Common myeloid progenitor, CD34-positive (primary cell): ENCODE results near the gene GCK.

Experiments used
- CTCF ChIA-PET: fragments of 350-600 bp; sonication (Branson Sonifier 250); formaldehyde crosslinking; loops from one replicate; lab custom pipeline; 2021; ENCODE audit warnings: antibody characterized with exemption; lab: Charles Lee
- POLR2A ChIA-PET: fragments of 350-600 bp; sonication (Branson Sonifier 250); formaldehyde crosslinking; loops from one replicate; lab custom pipeline; 2021; ENCODE audit warnings: antibody characterized with exemption; lab: Charles Lee
- DNase-seq, 3 donors: peaks; one replicate each; pipeline versions ENCODE4 v3.0.0 to v3.0.0-alpha.2; 2013
- H3K27ac ChIP-seq, 2 experiments: 1 replicate in 1 of 2; 2 replicates in 1 of 2; pipeline ENCODE4 v1.7.0; 2013; ENCODE audit warnings: inconsistent platforms in 2 of 2, low read length in 2 of 2, mild to moderate bottlenecking in 2 of 2, low read depth in 1 of 2, moderate library complexity in 1 of 2; ENCODE audit not compliant: severe bottlenecking in 2 of 2, insufficient read depth in 1 of 2, poor library complexity in 1 of 2
- H3K27me3 ChIP-seq, 5 experiments: replicated peaks in 2 of 5; 1 replicate in 3 of 5; 2 replicates in 2 of 5; pipeline versions ENCODE4 v1.6.1 to v1.7.0; 2013; ENCODE audit warnings: low read length in 4 of 5, mild to moderate bottlenecking in 2 of 5, moderate library complexity in 2 of 5, inconsistent platforms in 1 of 5; ENCODE audit not compliant: insufficient read depth in 5 of 5, control insufficient read depth in 4 of 5
- H3K36me3 ChIP-seq, 4 experiments: 1 replicate in 2 of 4; 2 replicates in 2 of 4; pipeline versions ENCODE4 v1.6.1 to v1.7.0; 2013; ENCODE audit warnings: low read length in 3 of 4, control low read depth in 1 of 4, mild to moderate bottlenecking in 1 of 4; ENCODE audit not compliant: control insufficient read depth in 4 of 4, insufficient read depth in 4 of 4
- H3K4me1 ChIP-seq, 4 experiments: 1 replicate in 3 of 4; 2 replicates in 1 of 4; pipeline versions ENCODE4 v1.6.1 to v1.7.1; 2013; ENCODE audit warnings: low read length in 3 of 4, mild to moderate bottlenecking in 3 of 4, control low read depth in 1 of 4, inconsistent platforms in 1 of 4, moderate library complexity in 1 of 4; ENCODE audit not compliant: control insufficient read depth in 4 of 4, insufficient read depth in 4 of 4; ENCODE audit errors: control extremely low read depth in 1 of 4
- H3K4me3 ChIP-seq, 7 experiments: 1 replicate in 4 of 7; 2 replicates in 3 of 7; pipeline versions ENCODE4 v1.5.1 to v1.7.0; 2013; ENCODE audit warnings: mild to moderate bottlenecking in 7 of 7, low read length in 6 of 7, moderate library complexity in 6 of 7, inconsistent platforms in 2 of 7, low read depth in 2 of 7, control low read depth in 1 of 7; ENCODE audit not compliant: insufficient read depth in 4 of 7, control insufficient read depth in 1 of 7; ENCODE audit errors: extremely low read depth in 1 of 7
- H3K9me3 ChIP-seq, 5 experiments: 1 replicate in 4 of 5; 2 replicates in 1 of 5; pipeline versions ENCODE4 v1.6.1 to v1.7.1; 2013; ENCODE audit warnings: low read length in 4 of 5, mild to moderate bottlenecking in 2 of 5, inconsistent platforms in 1 of 5, low read depth in 1 of 5, moderate library complexity in 1 of 5; ENCODE audit not compliant: control insufficient read depth in 4 of 5, insufficient read depth in 2 of 5; ENCODE audit errors: control extremely low read depth in 1 of 5
- WGBS: methylation state at CpG from one replicate; pipeline ENCODE4 v1.1.5; 2013; ENCODE audit not compliant: insufficient coverage; 5-methylcytosine and 5-hydroxymethylcytosine counted together

The GCK gene

GRCh38 chr7:44184206-44184872 is 4.9 kb downstream of the GCK start:
- no peak for DNase-seq
- CTCF ChIA-PET, result no interaction called here
- WGBS, result 94% methylated on average over 12 of the region's 16 CpGs
- no peak overlapping the region for H3K27ac ChIP-seq
- peaks cover 0 to 8% (median 7%) of the 10 kb centered on the region in 5 experiments for H3K9me3 ChIP-seq
- peaks cover 0 to 4% (median 0%) of the 10 kb centered on the region in 5 experiments for H3K27me3 ChIP-seq
- POLR2A ChIA-PET, result no interaction called here
- no peaks in the 10 kb centered on the region for H3K4me1 ChIP-seq
- H3K36me3 ChIP-seq, result no peaks in the 10 kb centered on the region
- H3K4me3 ChIP-seq, result no peak overlapping the region

DNA sequence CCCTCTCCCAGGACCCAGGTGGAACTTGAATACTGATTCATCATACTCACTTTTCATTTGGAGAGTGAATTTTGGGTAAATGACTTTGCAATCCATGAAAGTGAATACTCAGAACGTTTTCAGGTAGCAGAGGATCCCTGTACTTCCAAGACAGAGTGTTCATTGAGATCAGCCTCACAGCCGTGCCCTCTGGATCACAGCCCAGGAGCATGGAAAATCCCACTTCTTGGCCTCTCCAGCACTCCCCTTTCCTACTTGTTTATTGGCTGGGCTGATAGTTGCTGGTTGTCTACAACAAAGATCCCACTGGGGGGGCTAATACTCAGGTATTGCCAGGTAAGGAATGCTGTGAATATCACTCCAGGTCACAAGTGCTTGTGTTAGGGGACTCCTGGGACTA is 5.9 kb downstream of the GCK start:
- no peak overlapping the region for H3K4me3 ChIP-seq
- H3K9me3 ChIP-seq, result peaks cover 0 to 8% (median 7%) of the 10 kb centered on the region in 5 experiments
- H3K27ac ChIP-seq, result no peak overlapping the region
- ChIA-PET CTCF (no interaction called here), POLR2A (no interaction called here)
- H3K4me1 ChIP-seq, result no peaks in the 10 kb centered on the region
- DNase-seq, result no peak
- WGBS, result 85% methylated on average over 2 of the region's 2 CpGs
- peaks cover 0 to 2% (median 0%) of the 10 kb centered on the region in 5 experiments for H3K27me3 ChIP-seq
- H3K36me3 ChIP-seq, result no peaks in the 10 kb centered on the region

GRCh38 chr7:44182827-44183226 is 6.4 kb downstream of the GCK start:
- Histone ChIP-seq H3K27me3 (peaks cover 0 to 2% (median 0%) of the 10 kb centered on the region in 5 experiments), H3K4me1 (no peaks in the 10 kb centered on the region), H3K4me3 (no peak overlapping the region), H3K9me3 (peaks cover 0 to 8% (median 7%) of the 10 kb centered on the region in 5 experiments), H3K27ac (no peak overlapping the region), H3K36me3 (no peaks in the 10 kb centered on the region)
- ChIA-PET POLR2A (no interaction called here), CTCF (no interaction called here)
- no peak for DNase-seq
- WGBS, result 89% methylated on average over 5 of the region's 5 CpGs

DNA sequence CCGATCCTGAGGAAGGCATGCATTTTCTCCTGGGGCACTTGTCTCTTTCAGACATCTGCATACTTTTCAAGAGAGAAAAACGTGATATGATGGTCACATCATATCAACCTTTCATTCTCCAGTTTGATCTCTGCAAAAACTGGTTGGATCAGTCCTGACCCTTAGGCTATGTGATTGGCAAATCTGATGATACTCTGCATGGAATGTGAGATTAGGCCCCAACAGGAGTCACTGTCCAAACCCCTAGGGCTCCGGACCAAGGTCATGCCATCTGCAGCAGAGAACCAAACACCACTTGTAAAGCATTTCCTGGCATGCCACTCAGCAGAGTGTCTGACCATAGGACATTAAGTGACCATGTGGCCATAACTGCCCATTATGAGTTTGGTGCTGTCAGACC is 8.6 kb downstream of the GCK start:
- no peak for DNase-seq

DNA sequence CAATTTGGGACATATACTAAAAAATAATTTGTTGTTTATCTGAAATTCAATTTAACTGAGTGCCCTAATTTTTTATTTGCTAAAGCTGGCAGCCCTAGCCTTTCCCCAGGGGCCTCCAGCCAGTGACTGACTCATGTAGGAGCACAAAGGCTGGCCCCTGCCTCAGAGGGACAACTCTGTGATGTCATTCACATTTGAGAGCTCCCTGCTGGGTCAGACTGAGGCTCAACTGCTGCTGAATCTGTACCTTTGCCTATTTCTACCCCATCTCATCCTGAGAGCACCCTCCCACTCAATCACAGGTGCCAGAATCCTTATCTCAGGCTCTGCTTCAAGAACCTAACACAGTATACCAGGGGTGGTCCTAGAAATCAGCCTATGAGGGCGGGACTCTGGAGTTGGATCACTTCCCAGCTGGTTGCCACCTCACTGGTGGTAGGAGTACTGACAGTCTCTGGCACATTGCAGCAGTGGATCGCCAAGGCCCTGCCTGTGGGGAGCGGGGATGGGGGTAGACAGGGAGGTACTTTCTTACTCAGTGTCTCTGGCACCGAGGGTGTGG is 11.6 kb downstream of the GCK start:
- H3K36me3 ChIP-seq, result no peaks in the 10 kb centered on the region
- ChIA-PET CTCF (interaction anchor here (1.0 kb wide), 1 partner anchor 18 kb away, joined by 3 read pairs; no protein-coding TSS in a partner anchor), POLR2A (no interaction called here)
- H3K27ac ChIP-seq, result no peak overlapping the region
- 82% methylated on average over 3 of the region's 4 CpGs for WGBS
- no peaks in the 10 kb centered on the region for H3K4me1 ChIP-seq
- H3K27me3 ChIP-seq, result peaks cover 0 to 2% (median 0%) of the 10 kb centered on the region in 5 experiments
- no peak overlapping the region for H3K4me3 ChIP-seq
- H3K9me3 ChIP-seq, result peaks cover 0 to 7% (median 3%) of the 10 kb centered on the region in 5 experiments
- DNase-seq, result no peak

More for the DNA sequence above, 8.6 kb downstream of the GCK start:
- 80% methylated on average over 2 of the region's 3 CpGs for WGBS
- Histone ChIP-seq H3K9me3 (peaks cover 0 to 8% (median 7%) of the 10 kb centered on the region in 5 experiments), H3K36me3 (no peaks in the 10 kb centered on the region), H3K27me3 (peaks cover 0 to 2% (median 0%) of the 10 kb centered on the region in 5 experiments), H3K4me1 (no peaks in the 10 kb centered on the region), H3K4me3 (no peak overlapping the region), H3K27ac (no peak overlapping the region)
- CTCF ChIA-PET, result no interaction called here
- POLR2A ChIA-PET, result no interaction called here

- H3K27ac ChIP-seq, result no peak overlapping the region
- no peak for DNase-seq
- peaks cover 0 to 2% (median 0%) of the 10 kb centered on the region in 5 experiments for H3K9me3 ChIP-seq
- POLR2A ChIA-PET, result no interaction called here
- H3K27me3 ChIP-seq, result peaks cover 0 to 2% (median 0%) of the 10 kb centered on the region in 5 experiments
- no peaks in the 10 kb centered on the region for H3K4me1 ChIP-seq
- CTCF ChIA-PET, result interaction anchor here (1.0 kb wide), 1 partner anchor 19 kb away, joined by 3 read pairs; no protein-coding TSS in a partner anchor
- 76% methylated on average over 7 of the region's 7 CpGs for WGBS
- H3K36me3 ChIP-seq, result no peaks in the 10 kb centered on the region
- no peak overlapping the region for H3K4me3 ChIP-seq
Measured at GRCh38 chr7:44176486-44176885, 12.8 kb downstream of the GCK start.

DNA sequence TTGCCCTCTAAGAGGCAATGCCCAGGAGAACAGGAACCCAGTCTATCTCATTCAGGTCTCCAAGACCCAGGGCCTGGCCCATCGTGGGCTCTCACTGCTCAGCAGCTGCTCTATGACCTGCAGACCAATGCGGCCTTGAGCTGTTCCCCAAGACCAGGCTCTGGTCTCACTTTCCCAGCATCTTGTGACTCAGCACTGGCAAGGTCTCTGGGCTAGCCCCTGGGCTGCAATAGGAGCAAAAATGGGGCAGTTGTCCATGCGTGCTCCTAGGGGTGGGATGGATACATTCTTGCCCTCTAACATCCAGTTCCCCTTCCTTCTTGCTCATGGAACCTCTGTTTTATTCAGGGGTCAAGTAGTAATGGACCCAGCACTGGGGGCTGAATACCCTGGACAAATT is 13.5 kb downstream of the GCK start:
- Histone ChIP-seq H3K27ac (no peak overlapping the region), H3K27me3 (no peaks in the 10 kb centered on the region), H3K36me3 (no peaks in the 10 kb centered on the region), H3K9me3 (peaks cover 0 to 5% (median 0%) of the 10 kb centered on the region in 5 experiments), H3K4me3 (no peak overlapping the region), H3K4me1 (no peaks in the 10 kb centered on the region)
- no peak for DNase-seq
- WGBS, result 92% methylated on average over 3 of the region's 3 CpGs
- ChIA-PET POLR2A (no interaction called here), CTCF (no interaction called here)
